NT2/D1 (cell line): ENCODE measurements around the gene URAD.

ENCODE experiments used
- DNase-seq: peaks from one replicate; pipeline ENCODE4 v3.0.0-alpha.2; 2011; ENCODE audit warnings: low read depth, low spot score
- H3K27me3 ChIP-seq: 2 replicates; pipeline ENCODE4 v1.6.0; 2011; ENCODE audit warnings: mild to moderate bottlenecking; ENCODE audit not compliant: insufficient read length, insufficient read depth
- H3K36me3 ChIP-seq: 2 replicates; pipeline ENCODE4 v1.6.1; 2011; ENCODE audit warnings: mild to moderate bottlenecking, low read length, mixed read lengths; ENCODE audit not compliant: insufficient read depth, insufficient read length
- H3K4me1 ChIP-seq: 2 replicates; pipeline ENCODE4 v1.5.1; 2011; ENCODE audit not compliant: insufficient read depth, insufficient read length
- H3K4me3 ChIP-seq: 2 replicates; pipeline ENCODE4 v1.5.1; 2011; ENCODE audit warnings: low read depth; ENCODE audit not compliant: insufficient read length
- H3K9ac ChIP-seq: 2 replicates; pipeline ENCODE4 v1.6.0; 2011; ENCODE audit warnings: low read depth; ENCODE audit not compliant: insufficient read length
- H3K9me3 ChIP-seq: 2 replicates; pipeline ENCODE4 v1.5.1; 2011; ENCODE audit warnings: mild to moderate bottlenecking, low read length; ENCODE audit not compliant: insufficient read depth
- SUZ12 ChIP-seq: IDR thresholded peaks from 2 replicates; pipeline ENCODE4 v1.6.1; 2011; ENCODE audit not compliant: insufficient read length, insufficient read depth; ENCODE audit errors: extremely low read depth
- YY1 ChIP-seq: IDR thresholded peaks from 2 replicates; pipeline ENCODE4 v1.6.1; 2011; ENCODE audit not compliant: insufficient read length, insufficient read depth
- ZNF274 ChIP-seq: IDR thresholded peaks from 2 replicates; pipeline ENCODE4 v1.6.1; 2011; ENCODE audit warnings: mild to moderate bottlenecking, low read depth, low read length

Gene URAD

DNA sequence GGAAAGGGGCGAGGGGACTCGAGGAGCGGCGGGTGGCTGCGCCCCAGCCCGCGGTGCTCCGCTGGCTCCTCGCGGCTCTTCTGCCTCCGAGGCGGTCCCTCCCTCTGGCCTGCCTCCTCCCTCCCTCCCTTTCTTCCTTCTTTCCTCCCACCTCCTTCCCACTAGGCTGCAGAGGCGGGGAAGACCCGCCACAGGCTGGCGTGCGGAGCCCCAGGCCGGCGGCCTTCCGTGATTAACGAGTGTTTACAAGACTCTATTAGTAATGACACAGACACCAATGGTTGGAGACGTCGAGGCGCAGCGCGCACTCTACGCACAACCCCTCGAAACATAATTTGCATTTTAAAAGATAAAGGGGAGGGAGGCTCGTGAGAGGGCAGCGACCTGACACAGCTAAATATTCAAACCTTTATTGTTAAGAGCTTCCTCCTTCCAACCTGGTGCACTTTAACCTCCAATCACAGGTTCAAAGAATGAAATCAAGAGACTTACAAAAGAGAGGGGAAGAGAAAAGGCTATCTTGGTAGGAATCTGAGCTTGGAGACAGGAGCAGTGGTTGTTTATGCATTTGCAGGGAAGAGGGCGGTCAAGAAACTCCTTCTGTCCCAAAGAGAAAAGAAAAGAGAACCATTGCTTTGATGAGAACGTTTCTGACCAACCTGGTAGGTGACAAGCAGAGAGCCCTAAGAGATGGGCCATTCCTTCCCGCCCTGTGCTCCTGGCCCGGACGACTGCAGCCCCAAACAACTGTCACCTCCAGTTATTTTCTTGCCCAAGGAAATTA is 19.2 kb downstream of the URAD start, which contains the start of gene CDX2:
Gene CDX2 (minus strand): TSS at position 234 of the 784 bp plus-strand sequence. CDS start 309 bp downstream, outside the sequence.
- peak within 1 kb of the TSS; percentile 36 for H3K4me3 ChIP-seq

DNA sequence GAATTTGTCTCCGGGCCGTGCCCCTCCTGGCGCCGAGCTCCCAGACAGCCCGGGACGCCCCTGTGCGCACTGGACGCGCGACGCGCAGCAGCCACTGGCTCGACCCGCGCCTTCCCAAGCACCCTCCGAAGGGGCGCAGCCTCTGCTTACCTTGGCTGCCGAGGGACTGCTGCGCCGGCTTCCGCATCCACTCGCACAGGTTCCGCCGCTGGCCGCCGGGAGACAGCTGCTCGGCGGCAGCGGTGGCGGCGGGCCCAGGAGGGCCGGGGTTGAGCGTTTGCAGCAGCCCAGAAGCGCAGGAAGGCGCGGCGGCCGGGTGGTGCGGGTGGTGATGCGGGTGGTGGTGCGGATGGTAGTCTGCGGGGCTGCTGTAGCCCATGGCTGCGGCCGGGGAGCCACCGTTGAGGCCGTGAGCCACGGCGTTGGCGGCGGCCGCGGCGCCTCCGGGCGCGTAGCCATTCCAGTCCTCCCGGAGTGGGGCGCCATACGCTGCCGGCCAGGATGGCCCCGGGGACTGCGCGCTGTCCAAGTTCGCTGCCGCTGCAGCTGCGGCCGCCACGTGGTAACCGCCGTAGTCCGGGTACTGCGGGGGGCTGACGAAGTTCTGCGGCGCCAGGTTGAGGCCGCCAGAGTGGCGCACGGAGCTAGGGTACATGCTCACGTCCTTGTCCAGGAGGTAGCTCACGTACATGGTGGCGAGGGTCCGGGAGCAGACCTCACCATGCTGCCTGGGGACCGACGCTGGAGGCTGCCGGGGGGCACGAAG is 20.0 kb downstream of the URAD start:
- Histone ChIP-seq H3K36me3 (no peaks in the 10 kb centered on the region), H3K4me3 (peak overlapping the region; percentile 36), H3K27me3 (peaks cover 97% of the 10 kb centered on the region), H3K9ac (no peak overlapping the region), H3K9me3 (no peaks in the 10 kb centered on the region), H3K4me1 (peaks cover 11% of the 10 kb centered on the region)
- TF ChIP-seq SUZ12 (no peak), YY1 (no peak), ZNF274 (no peak)
- no peak for DNase-seq

More for the DNA sequence above, 19.2 kb downstream of the URAD start, which contains the start of gene CDX2:
- peaks cover 97% of the 10 kb centered on the region for H3K27me3 ChIP-seq
- no peaks in the 10 kb centered on the region for H3K9me3 ChIP-seq
- H3K4me1 ChIP-seq, result peaks cover 11% of the 10 kb centered on the region
- no peak within 1 kb of the TSS for H3K9ac ChIP-seq
- H3K36me3 ChIP-seq, result no peaks in the 10 kb centered on the region
- TF ChIP-seq ZNF274 (no peak), SUZ12 (no peak), YY1 (no peak)
- no peak for DNase-seq

DNA sequence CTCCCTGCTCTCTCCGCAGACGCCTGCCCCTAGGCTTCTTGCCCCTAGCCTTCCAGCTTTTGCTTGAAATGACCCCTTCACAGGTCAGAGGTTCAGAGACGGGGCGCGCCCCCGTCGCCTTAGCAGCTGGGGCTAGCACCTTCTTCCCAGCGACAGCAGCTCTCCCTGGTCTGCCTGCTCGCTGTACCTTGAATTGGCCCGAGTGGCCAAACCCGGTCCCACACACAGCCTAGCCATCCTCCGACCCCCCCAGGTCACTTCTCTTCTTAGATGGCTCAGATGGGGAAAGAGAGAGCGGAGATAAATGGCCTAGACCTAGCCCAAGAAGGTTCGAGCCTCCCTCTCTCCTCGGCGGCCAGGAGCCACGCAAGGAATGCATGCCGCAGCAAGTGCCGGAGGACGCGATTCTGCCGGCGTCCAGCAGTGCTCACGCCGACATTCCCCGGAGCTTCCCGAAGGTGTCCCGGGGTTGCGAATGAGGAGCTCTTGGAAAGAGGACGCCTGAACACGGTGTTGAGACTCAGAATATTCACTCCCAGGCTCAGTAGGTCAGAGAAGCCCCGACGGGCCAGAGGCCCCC is 20.7 kb downstream of the URAD start:
- Histone ChIP-seq H3K9ac (no peak overlapping the region), H3K36me3 (no peaks in the 10 kb centered on the region), H3K9me3 (no peaks in the 10 kb centered on the region), H3K4me3 (no peak overlapping the region), H3K27me3 (peaks cover 97% of the 10 kb centered on the region), H3K4me1 (peaks cover 11% of the 10 kb centered on the region)
- DNase-seq, result no peak
- no peak for TF ChIP-seq YY1
- no peak for TF ChIP-seq SUZ12
- TF ChIP-seq ZNF274, result no peak

DNA sequence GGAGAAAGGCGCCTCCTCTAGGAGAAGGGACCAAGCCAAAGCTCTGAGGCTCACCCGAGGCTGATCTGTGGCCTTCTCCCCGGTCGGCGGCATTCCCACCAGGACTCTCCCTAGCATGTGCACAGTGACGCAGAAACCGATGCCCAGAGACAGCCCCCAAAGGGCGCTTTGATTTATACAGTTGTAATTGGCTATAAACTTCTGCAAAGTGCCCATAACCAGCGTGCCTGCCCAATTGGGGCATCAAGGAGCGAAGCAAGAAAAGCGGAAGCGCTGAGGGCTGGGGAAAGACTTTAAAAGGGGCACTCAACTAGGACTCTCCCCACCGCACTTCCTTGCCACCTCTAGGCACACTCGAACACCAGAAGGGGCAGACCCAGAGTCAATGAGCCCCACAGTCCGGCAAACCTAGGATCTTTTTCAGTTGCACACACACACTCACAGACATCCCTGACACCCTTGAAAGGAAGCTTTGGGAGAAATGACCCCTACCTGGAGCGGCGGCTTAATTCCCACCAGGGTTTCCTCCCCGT is 21.2 kb downstream of the URAD start:
- Histone ChIP-seq H3K4me3 (no peak overlapping the region), H3K27me3 (peaks cover 97% of the 10 kb centered on the region), H3K9me3 (no peaks in the 10 kb centered on the region), H3K4me1 (peaks cover 11% of the 10 kb centered on the region), H3K9ac (no peak overlapping the region), H3K36me3 (no peaks in the 10 kb centered on the region)
- TF ChIP-seq ZNF274 (no peak), SUZ12 (no peak), YY1 (no peak)
- DNase-seq, result no peak

DNA sequence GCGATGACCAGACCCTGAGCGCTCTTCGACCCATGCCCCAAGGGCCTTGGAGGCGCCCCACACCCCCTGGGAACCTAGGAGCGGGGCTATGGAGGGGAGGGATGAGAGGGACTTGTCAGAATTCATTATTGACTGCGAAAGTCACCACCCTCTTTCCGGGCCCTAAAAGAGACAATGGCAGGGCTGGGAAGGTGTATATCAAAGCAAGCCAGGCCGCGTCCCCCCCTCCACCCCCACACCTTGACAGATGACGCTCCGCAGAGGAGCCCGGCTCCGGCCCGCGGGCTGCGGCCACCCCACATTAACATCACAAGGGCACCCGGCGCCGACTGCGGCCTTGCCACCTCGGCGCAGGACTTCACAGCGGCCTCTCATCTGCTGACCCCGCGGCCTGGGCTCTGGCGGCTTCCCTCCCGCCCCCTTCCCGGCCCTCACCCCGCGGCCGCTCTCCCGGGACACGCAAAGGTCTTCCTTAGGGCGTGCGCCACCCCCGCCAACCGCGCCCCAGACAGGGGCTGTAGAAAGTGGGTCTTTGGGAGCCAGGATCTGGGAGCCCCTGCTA is 21.8 kb downstream of the URAD start:
- no peak for TF ChIP-seq ZNF274
- no peak for TF ChIP-seq SUZ12
- no peak for TF ChIP-seq YY1
- H3K4me1 ChIP-seq, result peaks cover 7% of the 10 kb centered on the region
- H3K9me3 ChIP-seq, result no peaks in the 10 kb centered on the region
- H3K36me3 ChIP-seq, result no peaks in the 10 kb centered on the region
- no peak for DNase-seq
- H3K9ac ChIP-seq, result no peak overlapping the region
- H3K27me3 ChIP-seq, result peaks cover 97% of the 10 kb centered on the region
- H3K4me3 ChIP-seq, result no peak overlapping the region

DNA sequence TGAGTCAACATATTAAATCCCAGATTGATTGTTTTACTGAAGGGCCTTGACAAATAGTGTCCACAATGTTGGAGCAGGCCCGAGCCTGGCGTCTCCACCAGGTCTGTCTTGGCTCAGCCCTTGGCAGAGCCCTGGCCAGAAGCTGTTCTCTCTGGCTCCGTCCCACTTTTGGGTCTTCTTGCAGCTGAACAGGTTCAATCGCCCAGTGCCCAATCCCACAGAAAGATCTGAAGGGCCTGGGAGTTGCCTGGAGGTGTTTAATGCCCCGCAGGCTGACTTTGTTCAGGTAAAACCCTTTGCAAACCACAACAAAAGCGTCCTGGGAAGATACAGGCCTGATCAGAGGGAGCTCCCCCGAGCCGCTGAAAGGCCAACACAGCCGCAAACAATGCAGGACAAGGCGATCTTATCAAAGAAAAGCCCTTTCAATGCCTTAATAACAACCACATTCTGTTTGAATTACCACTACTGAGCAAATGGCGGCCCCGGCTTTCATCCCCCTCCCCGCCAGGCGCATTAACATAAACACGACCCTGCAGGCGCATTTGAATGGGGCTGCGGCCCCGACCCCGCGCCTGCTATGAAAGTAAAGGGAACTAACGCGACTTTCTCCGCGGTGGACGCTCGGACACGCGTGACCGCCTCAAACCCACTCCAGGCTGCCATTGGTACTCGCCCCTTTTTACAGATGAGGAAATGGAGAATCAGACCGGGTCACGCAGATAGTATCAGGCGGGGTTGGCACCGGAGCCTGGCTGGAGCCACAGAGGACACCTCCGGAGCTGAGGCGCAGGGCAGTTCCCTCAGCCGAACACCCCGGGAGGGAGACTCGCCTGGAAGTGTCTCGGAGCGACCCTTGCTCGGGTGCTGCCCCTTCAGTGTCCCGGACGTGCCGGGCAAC is 22.5 kb downstream of the URAD start:
- H3K9ac ChIP-seq, result no peak overlapping the region

More for the DNA sequence above, 22.5 kb downstream of the URAD start:
- Histone ChIP-seq H3K36me3 (no peaks in the 10 kb centered on the region), H3K4me3 (no peak overlapping the region), H3K4me1 (peaks cover 4% of the 10 kb centered on the region), H3K27me3 (peaks cover 97% of the 10 kb centered on the region), H3K9me3 (no peaks in the 10 kb centered on the region)
- DNase-seq, result peak; percentile 66
- no peak for TF ChIP-seq YY1
- TF ChIP-seq SUZ12, result peak; percentile 11
